Measurements from ENCODE around the gene MUC22. TPM values are rescaled to one million over a fixed set of nuclear protein-coding genes. Genes with fewer than 3 reads are reported as not detected.

Gene MUC22
- total and polyA plus RNA-seq, 2 donors (not counting 1 experiment from before 2014, with no cell fraction given), result not detected

DNA sequence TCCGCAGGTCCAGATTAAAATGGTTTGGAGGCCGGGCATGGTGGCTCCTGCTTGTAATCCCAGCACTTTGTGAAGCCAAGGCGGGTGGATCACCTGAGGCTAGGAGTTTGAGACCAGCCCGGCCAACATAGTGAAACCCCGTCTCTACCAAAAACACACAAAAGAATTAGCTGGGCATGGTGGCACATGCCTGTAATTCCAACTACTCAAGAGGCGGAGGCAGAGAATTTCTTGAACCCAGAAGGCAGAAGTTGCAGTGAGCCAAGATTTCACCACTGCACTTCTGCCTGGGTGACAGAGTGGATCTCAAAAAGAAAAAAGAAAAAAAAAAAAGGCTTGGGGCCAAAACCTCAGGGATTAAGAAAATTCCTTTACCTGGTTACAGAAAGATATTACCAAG is 71.6 kb downstream of the MUC22 start:
- H3K9ac ChIP-seq (ENCODE audit: insufficient read depth, low read length), result no peak overlapping the region
- H4K20me1 ChIP-seq (ENCODE audit: control insufficient read depth, extremely low read depth, insufficient read depth, low read length), result no peaks in the 10 kb centered on the region
- TF ChIP-seq, protein P1, sequence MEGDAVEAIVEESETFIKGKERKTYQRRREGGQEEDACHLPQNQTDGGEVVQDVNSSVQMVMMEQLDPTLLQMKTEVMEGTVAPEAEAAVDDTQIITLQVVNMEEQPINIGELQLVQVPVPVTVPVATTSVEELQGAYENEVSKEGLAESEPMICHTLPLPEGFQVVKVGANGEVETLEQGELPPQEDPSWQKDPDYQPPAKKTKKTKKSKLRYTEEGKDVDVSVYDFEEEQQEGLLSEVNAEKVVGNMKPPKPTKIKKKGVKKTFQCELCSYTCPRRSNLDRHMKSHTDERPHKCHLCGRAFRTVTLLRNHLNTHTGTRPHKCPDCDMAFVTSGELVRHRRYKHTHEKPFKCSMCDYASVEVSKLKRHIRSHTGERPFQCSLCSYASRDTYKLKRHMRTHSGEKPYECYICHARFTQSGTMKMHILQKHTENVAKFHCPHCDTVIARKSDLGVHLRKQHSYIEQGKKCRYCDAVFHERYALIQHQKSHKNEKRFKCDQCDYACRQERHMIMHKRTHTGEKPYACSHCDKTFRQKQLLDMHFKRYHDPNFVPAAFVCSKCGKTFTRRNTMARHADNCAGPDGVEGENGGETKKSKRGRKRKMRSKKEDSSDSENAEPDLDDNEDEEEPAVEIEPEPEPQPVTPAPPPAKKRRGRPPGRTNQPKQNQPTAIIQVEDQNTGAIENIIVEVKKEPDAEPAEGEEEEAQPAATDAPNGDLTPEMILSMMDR (conservative IDR thresholded peaks at IDR 0.05 in 1 of 2, IDR thresholded peaks at IDR 0.05 in 1 of 2; ENCODE audit: low read depth in 1 of 2, low read length in 2 of 2), result no peak
- no peak for TF ChIP-seq EZH2 (IDR thresholded peaks at IDR 0.05; ENCODE audit: low read length, missing control alignments)
- no peak overlapping the region for H2AFZ ChIP-seq (ENCODE audit: low read length)
- H3K4me2 ChIP-seq (ENCODE audit: extremely low read depth, insufficient read depth, low read length), result no peak overlapping the region
- peaks cover 7% of the 10 kb centered on the region for H3K4me1 ChIP-seq (ENCODE audit: control insufficient read depth, extremely low read depth, insufficient read depth, low read length)
- no peaks in the 10 kb centered on the region for H3K79me2 ChIP-seq (ENCODE audit: control insufficient read depth, insufficient read depth, low read length)
- H3K27me3 ChIP-seq (ENCODE audit: control insufficient read depth, insufficient read depth, low read length), result no peaks in the 10 kb centered on the region
- no peaks in the 10 kb centered on the region for H3K9me3 ChIP-seq (ENCODE audit: control insufficient read depth, insufficient read depth, low read depth, low read length)
- no peaks in the 10 kb centered on the region for H3K36me3 ChIP-seq (ENCODE audit: control insufficient read depth, insufficient read depth, low read length)
- H3K27ac ChIP-seq (ENCODE audit: insufficient read depth, low read length), result no peak overlapping the region
- DNase-seq (ENCODE audit: low read depth in 2 of 2), result no peak
- H3K4me3 ChIP-seq (replicated peaks in 1 of 4; ENCODE audit: control extremely low read depth in 1 of 4, insufficient read depth in 1 of 4, low read depth in 3 of 4, low read length in 4 of 4), result no peak overlapping the region

DNA sequence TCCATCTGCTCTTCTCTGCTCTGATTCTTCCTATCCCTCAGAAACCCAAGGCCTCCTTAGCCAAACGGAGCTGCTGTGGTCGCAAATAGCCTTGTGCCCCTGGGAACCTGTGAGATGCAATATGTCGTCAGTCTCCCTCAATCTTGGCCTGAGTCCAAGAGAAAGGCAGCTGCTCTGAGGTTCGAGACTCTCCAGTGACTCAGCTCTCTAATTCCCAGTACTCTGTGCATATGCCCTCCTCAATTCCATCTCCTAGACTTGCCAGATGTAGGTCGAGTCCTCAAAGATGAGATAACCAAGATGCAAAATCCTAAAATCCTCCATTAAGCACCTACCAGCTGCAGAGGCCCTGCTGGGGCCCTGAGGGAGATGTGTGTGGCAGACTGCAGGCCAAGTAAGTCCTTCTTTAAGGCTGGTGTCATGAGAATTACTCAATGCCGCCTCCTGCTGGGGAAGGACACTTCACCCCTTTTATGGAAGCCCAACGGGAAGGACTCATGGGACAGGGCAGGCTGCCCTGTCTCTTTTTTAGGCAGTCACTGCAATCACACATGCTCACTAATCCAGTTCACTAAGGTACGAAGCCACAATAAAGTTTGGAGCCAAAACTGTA is 73.6 kb downstream of the MUC22 start:
- Histone ChIP-seq H3K4me2 (ENCODE audit: extremely low read depth, insufficient read depth, low read length) (no peak overlapping the region), H3K4me1 (ENCODE audit: control insufficient read depth, extremely low read depth, insufficient read depth, low read length) (peaks cover 12% of the 10 kb centered on the region), H3K9me3 (ENCODE audit: control insufficient read depth, insufficient read depth, low read depth, low read length) (no peaks in the 10 kb centered on the region), H3K79me2 (ENCODE audit: control insufficient read depth, insufficient read depth, low read length) (no peaks in the 10 kb centered on the region), H4K20me1 (ENCODE audit: control insufficient read depth, extremely low read depth, insufficient read depth, low read length) (no peaks in the 10 kb centered on the region), H3K4me3 (replicated peaks in 1 of 4; ENCODE audit: control extremely low read depth in 1 of 4, insufficient read depth in 1 of 4, low read depth in 3 of 4, low read length in 4 of 4) (no peak overlapping the region), H3K27me3 (ENCODE audit: control insufficient read depth, insufficient read depth, low read length) (no peaks in the 10 kb centered on the region), H3K27ac (ENCODE audit: insufficient read depth, low read length) (no peak overlapping the region), H2AFZ (ENCODE audit: low read length) (no peak overlapping the region), H3K36me3 (ENCODE audit: control insufficient read depth, insufficient read depth, low read length) (no peaks in the 10 kb centered on the region), H3K9ac (ENCODE audit: insufficient read depth, low read length) (no peak overlapping the region)
- DNase-seq (ENCODE audit: low read depth in 2 of 2), result peak; percentile 78
- TF ChIP-seq, protein P1 (conservative IDR thresholded peaks at IDR 0.05 in 1 of 2, IDR thresholded peaks at IDR 0.05 in 1 of 2; ENCODE audit: low read depth in 1 of 2, low read length in 2 of 2), result peak; percentile 22 to 54
- no peak for TF ChIP-seq EZH2 (IDR thresholded peaks at IDR 0.05; ENCODE audit: low read length, missing control alignments)

Other genes starting within 250 kb of the MUC22 start
- gene DDR1, start 126.0 kb upstream of the MUC22 start, total RNA-seq, result 16.7 and 17.5 TPM in 2 replicates
- gene DDR1, start 126.0 kb upstream of the MUC22 start, polyA plus RNA-seq, result 6.2 and 10.9 TPM in 2 replicates
- 8.7 and 12.2 TPM in 2 replicates for gene GTF2H4, start 102.3 kb upstream of the MUC22 start, total RNA-seq
- gene GTF2H4, start 102.3 kb upstream of the MUC22 start, polyA plus RNA-seq, result 15.3 and 25.3 TPM in 2 replicates
- 13.1 and 20.5 TPM in 2 replicates for gene VARS2, start 96.2 kb upstream of the MUC22 start, total RNA-seq
- 6.8 and 11.4 TPM in 2 replicates for gene VARS2, start 96.2 kb upstream of the MUC22 start, polyA plus RNA-seq
- gene SFTA2, start 78.3 kb upstream of the MUC22 start, total RNA-seq, result not detected in 2 replicates
- gene SFTA2, start 78.3 kb upstream of the MUC22 start, polyA plus RNA-seq, result not detected in 2 replicates
- not detected in 2 replicates for gene MUCL3, start 69.5 kb upstream of the MUC22 start, total RNA-seq
- 0.01 TPM in 1 of 2 replicates, not detected in the other for gene MUCL3, start 69.5 kb upstream of the MUC22 start, polyA plus RNA-seq
- not detected in 2 replicates for gene MUC21, start 26.8 kb upstream of the MUC22 start, total RNA-seq
- not detected in 2 replicates for gene MUC21, start 26.8 kb upstream of the MUC22 start, polyA plus RNA-seq
- not detected in 2 replicates for gene C6orf15, start 102.1 kb downstream of the MUC22 start, total RNA-seq
- not detected in 2 replicates for gene C6orf15, start 102.1 kb downstream of the MUC22 start, polyA plus RNA-seq
- gene PSORS1C1, start 104.3 kb downstream of the MUC22 start, total RNA-seq, result 0.66 and 1.8 TPM in 2 replicates
- 0.40 and 0.41 TPM in 2 replicates for gene PSORS1C1, start 104.3 kb downstream of the MUC22 start, polyA plus RNA-seq
- not detected in 2 replicates for gene CDSN, start 110.0 kb downstream of the MUC22 start, total RNA-seq
- gene CDSN, start 110.0 kb downstream of the MUC22 start, polyA plus RNA-seq, result not detected in 2 replicates
- gene PSORS1C2, start 128.6 kb downstream of the MUC22 start, total RNA-seq, result not detected in 2 replicates
- not detected in 2 replicates for gene PSORS1C2, start 128.6 kb downstream of the MUC22 start, polyA plus RNA-seq
- gene CCHCR1, start 147.3 kb downstream of the MUC22 start, total RNA-seq, result 19.0 and 19.3 TPM in 2 replicates
- 7.4 and 8.9 TPM in 2 replicates for gene CCHCR1, start 147.3 kb downstream of the MUC22 start, polyA plus RNA-seq
- 2.3 and 8.4 TPM in 2 replicates for gene TCF19, start 148.1 kb downstream of the MUC22 start, total RNA-seq
- 7.2 and 20.7 TPM in 2 replicates for gene TCF19, start 148.1 kb downstream of the MUC22 start, polyA plus RNA-seq
- gene POU5F1, start 160.2 kb downstream of the MUC22 start, total RNA-seq, result under 0.01 TPM in 2 replicates
- 0.23 TPM in 1 of 2 replicates, not detected in the other for gene POU5F1, start 160.2 kb downstream of the MUC22 start, polyA plus RNA-seq

Measured in fibroblast of lung (primary cell).